Gastrocnemius medialis (tissue), 4 donors: Measurements from ENCODE around the gene MRM2. TPM values are rescaled to one million over a fixed set of nuclear protein-coding genes. Genes with fewer than 3 reads are reported as not detected.

Experiments used
- ATAC-seq, 2 donors: fragments of 150-250 bp; one replicate each; pipeline ENCODE4 v1.9.1; 2016
- DNase-seq, 2 donors: peaks; one replicate each; pipeline ENCODE4 v3.0.0-alpha.2; 2019
- H3K27ac ChIP-seq, 4 donors: fragments of 200-600 bp; sonication (generic); 1 replicate in 1 of 4; 2 replicates in 3 of 4; pipeline ENCODE4 v1.5.1; 2016 to 2018; ENCODE audit warnings: mild to moderate bottlenecking in 2 of 4, moderate library complexity in 1 of 4
- H3K27me3 ChIP-seq, 3 donors: fragments of 200-600 bp; sonication (generic) in 2 of 3; 1 replicate in 1 of 3; 2 replicates in 2 of 3; pipeline versions ENCODE4 v1.5.1 to v1.6.0; 2016 to 2019; ENCODE audit warnings: mild to moderate bottlenecking in 1 of 3, moderate library complexity in 1 of 3
- H3K36me3 ChIP-seq, 2 donors: fragments of 200-600 bp; sonication (generic) in 1 of 2; one replicate each; pipeline ENCODE4 v1.5.1; 2017 to 2018
- H3K4me1 ChIP-seq, 2 donors: fragments of 200-600 bp; sonication (generic) in 1 of 2; one replicate each; pipeline ENCODE4 v1.5.1; 2016 to 2017; ENCODE audit warnings: mild to moderate bottlenecking in 2 of 2
- H3K4me3 ChIP-seq, 4 donors: fragments of 200-600 bp; sonication (generic) in 3 of 4; 1 replicate in 1 of 4; 2 replicates in 3 of 4; pipeline ENCODE4 v1.5.1; 2016 to 2019; ENCODE audit warnings: mild to moderate bottlenecking in 2 of 4
- H3K9me3 ChIP-seq, 3 donors: fragments of 200-600 bp; sonication (generic) in 2 of 3; 1 replicate in 1 of 3; 2 replicates in 2 of 3; pipeline ENCODE4 v1.5.1; 2016 to 2019
- CTCF ChIP-seq, 5 experiments: fragments of 450-650 bp in 3 of 5; fragments of 200-600 bp in 2 of 5; sonication (generic) in 2 of 5; IDR thresholded peaks in 4 of 5; conservative IDR thresholded peaks in 1 of 5; 1 replicate in 4 of 5; 2 replicates in 1 of 5; pipeline ENCODE4 v1.5.1; 2016 to 2019; ENCODE audit warnings: antibody characterized with exemption in 5 of 5, mild to moderate bottlenecking in 3 of 5, moderate library complexity in 3 of 5
- POLR2A ChIP-seq, 2 donors: fragments of 450-650 bp; IDR thresholded peaks; one replicate each; pipeline ENCODE4 v1.6.1; 2017; ENCODE audit warnings: antibody characterized with exemption in 2 of 2, mild to moderate bottlenecking in 2 of 2, moderate library complexity in 2 of 2
- in situ Hi-C, 4 donors: fragments of 200-750 bp; cut with MboI; loops; one replicate each; pipeline versions ENCODE4 v1.15.0 to v1.8.0; 2017; ENCODE audit warnings: low sequenced_read_pairs in 4 of 4
- intact Hi-C: fragments of 100-400 bp; cut with DNase I; formaldehyde crosslinking; loops from one replicate; pipeline ENCODE4 v1.15.1; 2023; ENCODE audit warnings: low total_unique reads
- total RNA-seq, 4 donors: library from RNA; depleted of rRNA; stranded (reverse); fragments of >200 nt; gene quantifications; one replicate each; pipeline versions ENCODE4 v1.1.0 to v1.2.3, GENCODE V29; 2016

The MRM2 gene
- total RNA-seq, 4 donors from 2014 or later = 14.1 to 41.7 (median 16.9) TPM

- TF ChIP-seq CTCF (IDR thresholded peaks at IDR 0.05 in 4 of 5, conservative IDR thresholded peaks at IDR 0.05 in 1 of 5) = no peak
- no peak for TF ChIP-seq POLR2A (IDR thresholded peaks at IDR 0.05)
- Histone ChIP-seq H3K4me1 (no peaks in the 10 kb centered on the region), H3K4me3 (no peak overlapping the region), H3K27me3 (no peaks in the 10 kb centered on the region), H3K9me3 (no peaks in the 10 kb centered on the region), H3K36me3 (peaks cover 0 to 9% of the 10 kb centered on the region in 2 donors), H3K27ac (no peak overlapping the region)
- no peak for DNase-seq
- no peak for ATAC-seq
- in situ Hi-C loops (no loop called here), intact Hi-C loops (no loop called here)
Measured at GRCh38 chr7:2257046-2257551, 15.1 kb upstream of the MRM2 start.

DNA sequence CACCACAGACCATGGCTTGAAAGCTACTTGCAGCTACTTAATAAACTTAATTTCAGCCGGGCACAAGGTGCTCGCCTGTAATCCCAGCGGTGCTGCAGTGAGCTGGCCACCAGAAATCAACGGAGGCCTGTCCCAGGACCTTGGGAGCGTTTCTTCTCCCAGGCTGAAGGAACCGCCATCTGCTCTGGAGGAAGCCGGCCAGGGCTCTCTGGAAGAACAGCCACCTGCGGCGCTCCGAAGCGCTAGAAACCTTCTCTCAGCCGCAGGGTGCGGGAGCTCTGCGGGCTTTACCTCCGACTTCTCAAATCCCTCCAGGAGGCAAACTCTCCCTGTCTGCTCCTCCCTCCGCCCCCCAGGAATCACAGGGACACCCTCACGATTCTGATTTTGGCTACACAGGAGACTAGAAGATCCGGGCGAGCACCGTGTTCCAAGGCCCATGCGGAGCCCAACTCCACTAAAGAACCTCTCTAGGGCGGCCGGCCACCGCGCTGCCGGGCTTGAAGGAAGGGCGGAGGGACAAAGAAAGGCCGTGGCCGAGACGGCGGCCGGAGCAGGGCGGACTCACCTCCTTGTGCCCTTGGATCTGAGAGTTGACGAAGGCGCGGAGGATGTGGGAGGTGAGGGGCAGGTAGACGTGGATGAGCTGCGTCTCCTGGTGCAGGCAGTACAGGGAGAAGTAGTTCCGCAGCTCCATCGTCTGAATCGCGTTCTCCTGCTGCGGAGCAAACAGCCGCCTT is 14.5 kb upstream of the MRM2 start:
- Histone ChIP-seq H3K4me1 (no peaks in the 10 kb centered on the region), H3K36me3 (peaks cover 0 to 9% of the 10 kb centered on the region in 2 donors), H3K27me3 (no peaks in the 10 kb centered on the region), H3K4me3 (no peak overlapping the region), H3K27ac (no peak overlapping the region), H3K9me3 (no peaks in the 10 kb centered on the region)
- TF ChIP-seq POLR2A (IDR thresholded peaks at IDR 0.05) = no peak
- no peak for ATAC-seq
- intact Hi-C loops = no loop called here
- in situ Hi-C loops = no loop called here
- DNase-seq = no peak

GRCh38 chr7:2255145-2256139 is 13.4 kb upstream of the MRM2 start:
- Histone ChIP-seq H3K9me3 (no peaks in the 10 kb centered on the region), H3K27me3 (no peaks in the 10 kb centered on the region), H3K4me1 (no peaks in the 10 kb centered on the region), H3K36me3 (peaks cover 0 to 9% of the 10 kb centered on the region in 2 donors), H3K4me3 (no peak overlapping the region), H3K27ac (no peak overlapping the region)
- intact Hi-C loops (no loop called here), in situ Hi-C loops (no loop called here)
- DNase-seq (no peak), ATAC-seq (no peak)
- TF ChIP-seq POLR2A (IDR thresholded peaks at IDR 0.05) (no peak), CTCF (IDR thresholded peaks at IDR 0.05 in 4 of 5, conservative IDR thresholded peaks at IDR 0.05 in 1 of 5) (no peak)

DNA sequence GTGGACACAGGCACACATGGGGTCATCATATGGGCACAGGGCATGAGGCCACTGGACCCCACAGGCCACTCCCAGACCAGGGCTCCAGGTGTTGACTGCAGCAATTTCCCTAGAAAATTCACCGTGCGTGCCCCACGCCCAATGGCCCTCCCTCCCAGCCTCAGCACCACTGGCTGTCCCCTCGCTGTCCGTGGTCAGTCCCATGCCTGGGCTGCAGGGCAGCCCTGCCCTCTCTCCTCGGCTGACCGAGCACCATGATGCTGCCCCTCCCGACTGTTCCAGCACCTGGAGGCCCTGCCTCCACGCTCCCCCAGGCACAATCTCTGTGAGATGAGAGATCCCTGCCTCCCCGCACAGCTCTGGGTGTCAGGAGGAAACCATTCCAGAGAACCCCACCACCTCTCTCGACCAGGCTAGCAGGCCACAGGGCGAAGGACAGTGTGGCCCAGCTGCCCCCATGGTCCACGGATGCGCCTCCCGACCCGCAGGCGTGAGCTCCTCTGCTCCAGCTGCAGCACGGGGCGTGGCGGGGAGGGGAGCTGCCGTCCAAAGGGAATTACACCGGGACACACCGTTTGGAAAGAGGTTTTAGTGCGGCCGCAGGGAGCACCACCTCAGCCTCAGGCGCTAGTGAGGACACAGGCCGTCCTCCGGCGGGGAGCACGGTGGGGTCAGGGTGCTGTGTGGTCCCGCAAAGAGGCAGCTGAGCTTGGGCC is 12.6 kb upstream of the MRM2 start:
- Histone ChIP-seq H3K36me3 (peaks cover 0 to 9% of the 10 kb centered on the region in 2 donors), H3K4me3 (no peak overlapping the region), H3K27ac (no peak overlapping the region), H3K4me1 (no peaks in the 10 kb centered on the region), H3K9me3 (no peaks in the 10 kb centered on the region), H3K27me3 (no peaks in the 10 kb centered on the region)
- no peak for TF ChIP-seq POLR2A (IDR thresholded peaks at IDR 0.05)
- TF ChIP-seq CTCF (IDR thresholded peaks at IDR 0.05 in 4 of 5, conservative IDR thresholded peaks at IDR 0.05 in 1 of 5) = no peak
- intact Hi-C loops (no loop called here), in situ Hi-C loops (no loop called here)
- no peak for DNase-seq
- ATAC-seq = no peak
